HG02642 (cell line): ENCODE results near the gene MAST1.
"Not testable (repeated sequence)": the region's sequence is repeated elsewhere in the genome, so short reads cannot be mapped to it uniquely, and the experiment has no call there.

Experiments used
- ATAC-seq: cut with Tn5 transposase; IDR thresholded peaks from one replicate; pipeline ENCODE4 v1.9.1; 2021; ENCODE audit warnings: mild to moderate bottlenecking; ENCODE audit not compliant: unreplicated experiment, poor library complexity

MAST1 gene

DNA sequence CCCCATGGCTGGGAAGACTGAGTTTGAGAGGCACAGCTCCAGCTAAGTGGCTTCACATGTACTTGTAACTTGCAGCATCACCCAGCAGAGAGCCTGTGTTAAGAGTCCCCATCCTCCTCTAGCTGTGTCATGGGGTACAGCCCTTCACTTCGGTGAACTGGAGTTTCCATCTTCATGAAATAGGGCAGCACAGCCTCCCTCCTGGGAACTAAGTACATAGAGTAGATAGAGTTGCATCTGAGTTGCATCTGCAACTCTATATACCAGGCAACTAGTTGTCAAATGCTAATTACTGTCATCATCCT is 37.9 kb upstream of the MAST1 start:
- ATAC-seq = no peak

DNA sequence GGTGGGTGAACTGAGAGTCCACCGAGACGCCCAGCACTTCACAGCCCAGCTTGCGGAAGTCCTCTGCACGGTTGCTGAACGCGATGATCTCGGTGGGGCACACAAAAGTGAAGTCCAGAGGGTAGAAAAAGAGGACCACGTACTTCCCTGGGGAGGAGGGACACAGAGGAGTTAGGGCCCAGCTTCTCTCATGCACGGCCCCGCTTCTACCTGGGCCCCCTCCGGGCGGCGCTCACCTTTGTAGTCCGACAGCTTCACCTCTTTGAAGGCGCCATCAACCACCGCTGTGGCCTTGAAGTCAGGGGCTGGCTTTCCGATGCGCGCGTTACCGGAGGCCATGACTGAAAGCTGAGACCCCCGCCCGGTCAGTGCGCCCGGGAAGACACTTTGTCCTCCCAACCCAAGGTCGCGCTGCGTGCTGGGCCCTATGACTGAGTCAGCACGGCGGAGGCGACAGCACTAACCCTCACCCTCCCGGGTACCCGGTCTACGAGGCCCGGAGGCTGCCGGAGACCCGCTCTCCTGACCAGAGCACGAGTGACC is 37.3 kb upstream of the MAST1 start:
- ATAC-seq = no peak

DNA sequence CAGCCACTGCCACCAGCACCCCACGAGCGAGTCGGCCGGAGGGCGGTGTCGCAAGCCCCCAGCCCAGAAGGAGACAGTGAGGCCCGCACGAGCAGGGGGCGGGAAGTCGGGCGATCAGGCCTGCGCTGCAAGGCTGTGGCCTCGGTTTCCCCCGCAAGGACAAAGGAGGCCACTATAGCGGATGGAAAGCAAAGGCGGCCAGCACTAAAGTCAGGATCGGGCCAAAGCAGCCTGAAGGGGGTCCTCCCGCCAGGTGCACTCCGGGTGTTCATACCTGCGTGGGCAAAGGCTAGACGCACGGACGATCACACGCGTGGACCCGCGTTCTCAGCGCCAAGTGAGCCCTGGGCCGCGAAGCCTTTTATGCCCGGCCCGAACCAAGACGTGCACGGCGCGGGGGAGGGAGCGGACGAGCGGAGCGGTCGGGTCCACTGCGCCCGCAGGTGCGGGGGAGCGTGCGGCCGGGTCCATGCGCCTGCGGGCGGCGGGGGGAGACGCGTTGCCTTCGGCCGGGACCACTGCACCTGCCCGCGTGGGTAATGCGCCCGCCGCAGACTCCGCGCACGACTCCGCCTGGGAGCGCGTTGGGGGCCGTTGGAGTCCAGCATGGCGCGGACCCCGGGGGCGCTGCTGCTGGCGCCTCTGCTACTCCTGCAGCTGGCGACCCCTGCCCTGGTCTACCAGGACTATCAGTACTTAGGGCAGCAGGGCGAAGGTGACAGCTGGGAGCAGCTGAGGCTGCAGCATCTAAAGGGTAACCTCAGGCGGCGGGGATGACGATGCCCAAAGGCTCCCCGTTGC is 36.6 kb upstream of the MAST1 start, which contains the start of the genes PRDX2 and THSD8:
PRDX2 (minus strand) TSS at position 335 of the 801 bp plus-strand sequence. CDS start 539 bp downstream, outside the sequence.
THSD8 (plus strand) TSS at position 604 of the 801 bp plus-strand sequence; CDS start at position 607, 3 bp downstream.
- peak; percentile 41 for ATAC-seq

DNA sequence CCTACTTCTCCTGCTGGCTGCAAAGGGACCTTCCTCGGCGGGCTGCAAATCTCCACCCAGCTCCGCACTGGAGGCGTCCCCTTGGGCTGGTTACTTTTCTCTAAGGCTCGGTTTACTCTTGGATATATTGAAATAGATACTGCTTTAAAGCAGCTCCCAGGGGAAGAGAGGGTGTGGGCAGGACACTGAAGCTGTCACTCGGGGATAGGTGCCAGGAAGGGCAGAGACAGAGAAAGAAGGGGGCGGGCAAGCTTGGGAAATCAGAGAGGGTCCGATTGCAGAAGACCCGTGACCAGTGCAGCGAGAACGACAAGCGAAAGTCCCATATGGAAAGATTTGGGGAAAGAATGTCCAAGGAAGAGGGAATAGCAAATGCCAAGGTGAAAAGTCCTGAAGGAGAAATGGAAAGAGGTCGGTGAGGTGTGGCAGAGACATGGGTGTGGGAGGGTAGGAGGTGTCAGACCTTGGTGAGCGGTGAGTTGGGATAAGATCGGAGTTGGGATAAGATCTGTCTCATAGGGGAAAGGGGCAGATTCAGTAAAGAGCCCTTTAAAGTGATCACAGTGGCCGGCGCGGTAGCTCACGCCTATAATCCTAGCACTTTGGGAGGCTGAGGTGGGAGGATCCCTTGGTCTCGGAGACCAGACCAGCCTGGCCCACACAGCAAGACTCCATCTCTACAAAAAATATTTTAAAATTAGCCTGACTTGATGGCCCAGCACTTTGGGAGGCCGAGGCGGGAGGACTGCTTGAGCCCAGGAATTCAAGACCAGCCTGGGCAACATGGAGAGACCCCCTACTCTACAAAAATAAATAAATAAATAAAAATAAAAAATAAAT is 35.8 kb upstream of the MAST1 start:
- ATAC-seq = no peak

DNA sequence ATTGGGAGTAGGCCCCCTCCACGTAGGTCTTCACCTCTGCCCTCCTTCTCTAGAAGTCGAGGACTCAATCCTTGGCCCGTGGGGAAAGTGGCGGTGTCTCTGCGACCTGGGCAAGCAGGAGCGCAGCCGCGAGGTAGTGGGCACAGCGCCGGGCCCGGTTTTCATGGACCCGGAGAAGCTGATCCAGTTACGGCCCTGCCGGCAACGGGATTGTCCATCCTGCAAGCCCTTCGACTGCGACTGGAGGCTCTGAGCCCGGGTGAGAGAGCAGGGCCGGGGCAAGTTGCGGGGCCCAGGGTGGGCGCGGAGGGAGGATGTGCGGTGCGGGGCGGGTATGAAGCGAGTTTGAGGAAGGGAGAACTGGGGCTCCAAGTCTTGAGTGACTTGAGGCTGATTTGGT is 34.3 kb upstream of the MAST1 start:
- no peak for ATAC-seq

DNA sequence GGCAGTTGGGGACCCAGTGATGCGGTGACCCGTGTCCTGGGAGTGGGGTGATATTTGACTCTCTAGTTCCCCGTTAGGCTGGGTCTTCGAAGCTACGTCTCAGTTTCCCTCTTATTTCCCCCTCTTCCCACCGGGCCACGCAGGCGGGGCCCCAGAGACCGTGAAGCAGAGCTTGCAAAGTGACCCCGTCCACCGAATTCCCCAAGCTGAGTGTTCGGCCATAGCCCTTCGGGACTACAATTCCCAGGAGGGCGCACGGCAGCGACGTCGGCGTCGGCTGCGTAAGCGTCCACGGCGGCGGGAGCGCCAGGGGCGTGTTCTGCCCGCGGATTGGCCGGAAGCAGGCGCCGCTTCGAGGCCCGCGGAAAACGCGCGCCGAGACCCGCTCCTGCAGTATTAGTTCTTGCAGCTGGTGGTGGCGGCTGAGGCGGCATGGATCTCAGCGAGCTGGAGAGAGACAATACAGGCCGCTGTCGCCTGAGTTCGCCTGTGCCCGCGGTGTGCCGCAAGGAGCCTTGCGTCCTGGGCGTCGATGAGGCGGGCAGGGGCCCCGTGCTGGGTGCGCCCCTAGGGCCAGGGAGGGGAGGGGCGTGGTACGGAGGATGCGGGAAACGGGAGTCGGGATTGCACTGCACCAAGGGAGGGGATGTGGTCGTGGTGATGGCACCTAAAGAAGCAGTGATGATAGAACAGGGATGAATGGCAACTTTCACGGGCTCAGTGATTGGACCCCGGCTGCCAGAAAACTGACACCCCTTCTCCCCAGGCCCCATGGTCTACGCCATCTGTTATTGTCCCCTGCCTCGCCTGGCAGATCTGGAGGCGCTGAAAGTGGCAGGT is 31.9 kb upstream of the MAST1 start, which contains the start of gene RNASEH2A:
RNASEH2A (plus strand) TSS at position 343 of the 840 bp plus-strand sequence; CDS start at position 433, 90 bp downstream.
- ATAC-seq = peak; percentile 80

DNA sequence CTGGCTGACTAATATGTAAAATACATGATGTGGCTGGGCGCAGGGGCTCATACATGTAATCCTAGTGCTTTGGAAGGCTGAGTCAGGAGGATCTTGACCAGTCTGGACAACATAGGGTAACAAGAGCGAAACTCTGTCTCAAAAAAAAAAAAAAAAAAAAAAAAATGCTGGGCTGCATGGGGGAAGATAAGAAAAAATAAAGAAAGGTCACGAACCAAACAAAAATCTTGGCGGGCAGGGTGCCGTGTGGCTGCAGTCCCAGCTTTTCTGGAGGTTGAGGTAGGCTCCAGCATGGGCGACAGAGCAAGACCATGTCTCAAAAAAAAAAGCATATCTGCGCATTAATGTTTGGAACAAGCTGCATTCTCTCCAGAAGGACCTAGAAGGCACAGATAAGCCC is 23.2 kb upstream of the MAST1 start:
- no peak for ATAC-seq

DNA sequence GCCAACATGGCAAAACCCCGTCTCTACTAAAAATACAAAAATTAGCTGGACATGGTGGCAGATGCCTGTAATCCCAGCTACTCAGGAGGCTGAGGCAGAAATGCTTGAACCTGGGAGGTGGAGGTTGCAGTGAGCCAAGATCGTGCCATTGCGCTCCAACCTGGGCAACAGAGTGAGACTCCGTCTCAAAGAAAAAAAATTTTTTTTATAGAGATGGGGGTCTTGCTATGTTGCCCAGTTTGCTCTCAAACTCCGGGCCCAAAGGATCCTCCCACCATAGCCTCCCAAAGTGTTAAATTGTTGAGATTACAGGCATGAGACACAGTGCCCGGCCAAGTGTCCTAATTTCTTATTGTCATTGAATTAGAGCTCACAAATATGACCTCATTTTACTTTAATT is 21.1 kb upstream of the MAST1 start:
- not testable (repeated sequence) for ATAC-seq

DNA sequence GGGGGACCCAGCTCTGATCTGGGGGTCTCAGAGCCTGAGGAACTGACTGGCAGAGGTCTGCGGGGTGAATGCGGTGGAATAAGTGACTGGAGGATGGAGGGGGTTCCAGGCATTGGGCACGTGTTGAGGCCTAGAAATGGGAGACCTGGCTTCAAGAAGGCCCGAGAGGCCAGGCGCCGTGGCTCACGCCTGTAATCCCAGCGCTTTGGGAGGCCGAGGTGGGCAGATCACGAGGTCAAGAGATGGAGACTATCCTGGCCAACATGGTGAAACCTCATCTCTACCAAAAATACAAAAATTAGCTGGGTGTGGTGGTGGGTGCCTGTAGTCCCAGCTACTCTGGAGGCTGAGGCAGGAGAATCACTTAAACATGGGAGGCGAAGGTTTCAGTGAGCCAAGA is 20.5 kb upstream of the MAST1 start:
- ATAC-seq = not testable (repeated sequence)

DNA sequence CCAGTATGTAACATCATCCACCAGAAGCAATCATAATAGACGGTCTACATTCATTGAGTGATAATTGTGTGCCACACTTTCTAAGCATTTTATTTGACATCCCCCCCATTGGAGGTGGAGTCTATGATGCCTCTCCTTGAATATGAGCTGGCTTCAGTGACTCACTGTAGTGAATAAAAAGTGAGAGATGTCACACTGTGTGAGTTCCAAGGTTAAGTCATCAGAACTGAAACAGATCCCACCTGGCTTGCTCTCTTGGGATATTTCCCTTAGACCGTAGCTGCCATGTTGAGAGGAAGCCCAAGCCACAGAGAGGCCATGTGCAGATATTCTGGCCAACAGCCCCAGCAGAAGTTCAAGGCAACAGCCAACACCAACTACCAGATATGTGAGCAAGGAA is 16.6 kb upstream of the MAST1 start:
- ATAC-seq = no peak

DNA sequence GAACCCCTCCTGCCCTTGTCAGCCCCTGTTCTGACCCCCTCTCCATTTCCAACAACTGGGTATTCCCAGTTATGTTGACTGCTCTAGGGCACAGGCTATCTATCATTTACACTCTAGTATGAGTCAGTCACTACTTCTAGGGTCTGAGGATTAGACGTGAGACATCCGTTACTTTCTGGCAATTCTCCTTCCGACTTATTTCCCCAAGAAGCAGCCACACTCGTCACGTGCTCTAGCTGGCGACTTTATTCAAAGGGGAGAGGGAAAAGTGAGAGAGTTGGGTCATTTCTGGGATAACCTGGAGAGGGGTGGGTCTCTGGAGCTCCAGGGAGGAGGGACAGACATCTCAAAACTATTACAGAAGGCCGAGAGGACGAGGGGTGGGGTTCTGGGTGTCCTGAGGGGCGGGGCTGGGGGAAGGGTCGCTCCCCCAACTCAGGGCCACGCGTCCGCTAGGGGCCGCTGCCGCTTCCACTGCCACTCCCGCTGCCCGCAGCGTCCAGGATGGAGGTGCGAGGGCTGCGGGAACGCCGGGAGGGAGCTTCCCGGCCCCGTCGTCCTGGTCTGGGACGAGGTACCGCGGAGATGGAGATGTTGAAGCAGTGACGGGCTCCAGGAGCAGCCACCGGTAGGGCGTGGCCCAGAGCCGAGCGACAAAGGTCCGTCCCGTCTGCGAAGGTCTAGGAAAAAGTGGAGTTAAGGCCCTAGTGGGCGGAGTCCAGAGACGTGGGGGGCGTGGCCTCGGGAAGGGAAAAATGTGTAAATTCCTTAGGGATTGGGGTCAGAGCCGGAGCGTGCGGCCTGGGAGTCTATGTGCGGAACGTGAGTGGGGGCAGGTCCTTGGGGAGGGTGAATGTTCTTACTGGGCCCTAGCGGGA is 12.8 kb upstream of the MAST1 start:
- no peak for ATAC-seq

DNA sequence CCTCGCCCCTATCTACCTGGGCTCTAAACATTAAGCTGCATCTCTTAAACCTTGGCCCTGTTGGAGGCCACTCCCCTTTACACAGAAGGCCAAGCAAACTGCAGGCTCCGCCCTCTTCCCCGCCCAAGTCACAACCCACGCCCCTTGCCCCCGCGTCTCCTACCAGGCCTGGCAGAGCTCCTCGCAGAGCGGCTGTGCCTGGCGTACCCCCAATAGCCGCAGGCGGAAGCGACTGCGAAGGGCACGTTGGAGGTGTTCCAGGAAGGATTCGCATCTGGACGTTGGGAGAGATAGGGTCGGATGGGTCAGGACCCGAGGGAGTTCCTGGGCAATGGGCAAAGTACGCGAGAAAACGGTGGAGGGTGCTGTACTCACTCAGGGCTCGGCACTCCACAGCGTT is 9.8 kb upstream of the MAST1 start:
- ATAC-seq = no peak

DNA sequence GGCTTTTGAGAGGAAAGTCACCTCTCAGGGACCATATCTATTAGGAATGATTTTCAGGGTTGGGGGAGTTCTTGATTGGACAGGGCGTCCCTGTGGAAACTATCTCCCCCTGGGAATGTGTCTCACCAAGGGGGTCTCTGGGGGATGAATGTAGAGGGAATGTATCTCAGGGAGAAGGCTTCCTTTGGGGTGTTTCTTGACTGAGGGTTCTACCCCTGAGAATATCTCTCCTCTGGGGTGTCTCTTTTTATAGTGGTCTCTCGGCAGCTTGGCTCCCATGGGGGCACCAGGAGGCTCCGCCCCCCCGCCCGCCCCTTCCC is 4.9 kb upstream of the MAST1 start:
- ATAC-seq = no peak

DNA sequence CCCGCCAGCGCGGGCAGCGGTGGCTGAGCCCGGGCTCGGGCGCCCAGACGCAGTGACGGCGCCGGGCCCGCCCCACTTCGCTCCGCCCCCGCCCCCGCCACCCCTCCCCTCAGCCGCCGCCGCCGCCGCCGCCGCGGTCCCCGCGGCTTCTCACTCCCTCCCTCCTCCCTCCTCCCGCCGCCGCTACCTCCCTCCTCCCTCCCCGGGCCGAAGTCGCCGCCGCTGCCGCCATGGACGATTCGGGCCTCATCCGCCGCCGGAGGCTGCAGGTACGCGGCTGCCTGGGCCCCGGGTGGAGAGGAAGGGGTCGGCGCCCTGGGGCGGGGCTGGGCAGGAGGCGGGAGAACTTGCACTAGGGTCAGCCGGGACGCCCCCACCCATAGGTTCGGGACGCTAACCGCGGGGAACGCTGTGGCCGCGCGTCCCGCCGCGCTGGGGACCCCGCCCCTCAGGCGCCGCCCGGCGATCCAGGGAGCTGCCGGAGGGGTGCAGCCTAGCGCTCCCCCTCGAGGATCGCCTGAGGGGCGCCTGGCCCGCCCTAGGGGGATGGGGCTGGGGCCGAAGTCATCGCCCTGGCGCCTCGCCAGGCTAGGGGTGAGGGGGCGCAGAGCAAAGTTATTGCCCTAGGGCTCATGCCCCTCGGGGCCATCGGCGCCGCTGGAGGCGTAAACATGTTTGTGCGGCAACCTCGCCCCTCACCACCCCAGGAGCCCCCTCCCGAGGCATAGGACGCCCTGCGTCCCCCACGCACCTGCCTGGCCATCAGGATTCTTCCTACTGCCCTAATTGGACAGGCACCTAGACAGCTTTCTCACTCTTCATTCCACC is 4.4 kb upstream of the MAST1 start:
- no peak for ATAC-seq

DNA sequence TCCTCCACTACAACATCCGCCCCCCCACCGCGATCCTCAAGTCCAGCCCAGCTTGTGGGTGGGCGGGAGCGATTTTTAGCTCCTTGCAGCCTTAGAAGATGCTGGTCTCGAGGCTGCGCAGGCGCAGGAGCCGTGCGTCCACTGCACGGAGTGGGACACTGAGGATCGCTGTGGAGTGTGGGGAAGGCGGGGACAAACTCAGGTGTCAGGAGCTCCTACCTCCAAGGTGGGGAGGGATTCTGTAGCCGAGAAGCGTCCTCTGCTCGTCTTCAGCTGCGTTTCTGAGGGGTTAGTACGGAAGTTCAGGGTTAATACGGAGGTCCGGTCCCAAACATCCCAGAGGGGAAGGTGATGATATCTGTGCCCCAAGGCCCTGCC is 3.8 kb upstream of the MAST1 start, which contains the start of gene RTBDN:
RTBDN (minus strand) TSS at position 14 of the 378 bp plus-strand sequence. CDS start 4,600 bp downstream, outside the sequence.
- no peak for ATAC-seq

DNA sequence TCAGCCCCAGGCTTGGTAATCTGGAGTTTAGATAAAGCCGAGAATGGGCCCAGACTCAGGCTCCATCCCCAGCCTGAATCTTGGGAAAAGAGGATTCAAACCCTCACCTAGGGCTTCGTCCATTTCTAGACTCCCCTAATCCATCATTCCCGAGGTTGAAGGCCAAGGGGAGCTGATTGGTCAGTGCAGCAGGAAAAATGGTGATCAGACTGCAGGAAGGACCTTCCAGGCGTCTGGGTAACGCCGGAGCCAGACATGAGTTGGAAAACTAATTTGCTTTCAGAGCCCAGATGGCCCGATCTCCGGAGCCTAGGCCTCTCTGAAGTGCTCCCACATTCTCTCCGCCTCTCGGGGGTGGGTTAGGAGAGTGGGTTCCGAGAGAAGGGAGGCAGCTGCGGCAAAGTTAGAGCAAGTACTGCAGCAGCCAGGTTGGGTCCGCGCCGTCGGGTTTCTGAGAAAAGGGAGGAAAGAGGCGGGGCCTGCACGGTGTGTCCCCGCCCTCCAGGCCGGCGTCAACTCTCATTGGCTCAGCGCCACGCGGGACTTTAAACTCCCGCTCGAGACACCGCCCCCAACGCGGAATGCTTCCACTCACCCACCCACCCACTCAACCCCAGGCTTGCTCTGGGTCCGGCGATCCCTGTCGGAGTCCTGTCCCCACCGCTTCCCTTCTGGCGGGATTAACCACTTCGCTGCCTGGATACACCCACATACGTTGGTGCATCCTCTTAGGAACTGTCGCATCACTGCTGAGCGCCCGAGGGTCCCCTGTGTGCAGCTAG is 3.1 kb upstream of the MAST1 start:
- no peak for ATAC-seq

DNA sequence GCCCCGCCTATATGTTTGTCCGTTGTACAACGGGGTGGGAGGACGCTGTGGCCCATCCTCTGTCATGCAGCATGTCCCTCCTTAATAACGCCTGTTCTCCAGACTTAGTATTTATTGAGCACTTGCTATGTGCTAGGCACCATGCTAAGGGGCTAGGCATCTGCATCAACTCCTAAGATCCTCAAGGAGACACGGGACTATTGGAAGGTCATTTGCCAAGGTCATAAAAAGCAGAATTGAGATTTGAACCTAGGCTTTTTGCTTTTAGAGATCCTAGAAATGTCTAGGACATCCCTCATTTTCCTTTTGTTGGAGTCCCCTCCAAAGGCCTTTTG is 1.8 kb upstream of the MAST1 start:
- ATAC-seq = no peak

DNA sequence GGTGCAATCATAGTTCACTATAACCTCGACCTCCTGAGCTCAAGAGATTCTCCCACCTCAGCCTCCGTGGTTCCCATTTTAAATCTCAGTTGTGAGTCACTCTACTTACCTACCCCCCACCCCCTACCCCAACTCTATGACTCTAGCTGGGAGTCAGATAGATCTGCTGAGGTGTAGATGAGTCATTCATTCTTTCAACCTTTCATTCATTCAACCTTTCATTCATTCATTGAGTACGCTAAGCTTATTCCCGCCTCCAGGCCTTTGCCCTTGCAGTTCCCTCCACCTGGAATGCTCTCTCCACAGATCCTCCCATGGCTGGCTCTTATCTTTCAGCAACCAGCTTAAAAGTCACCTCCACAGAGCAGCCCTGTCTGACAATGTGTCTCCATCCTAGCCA is 1.1 kb upstream of the MAST1 start:
- no peak for ATAC-seq
